Effector memory CD4-positive, alpha-beta T cell (primary cell): ENCODE results near the gene SLC22A23.

Experiments
- DNase-seq, 3 donors: peaks; one replicate each; pipeline ENCODE4 v3.0.0-alpha.2; 2020
- H3K27ac ChIP-seq: 2 replicates; pipeline ENCODE4 v1.7.0; 2013; ENCODE audit warnings: mild to moderate bottlenecking, low read length, moderate library complexity; ENCODE audit not compliant: insufficient read depth, poor library complexity, severe bottlenecking
- H3K27me3 ChIP-seq: replicated peaks from 2 replicates; pipeline ENCODE4 v1.7.0; 2013; ENCODE audit warnings: mild to moderate bottlenecking, low read length; ENCODE audit not compliant: insufficient read depth, control insufficient read depth, poor library complexity, severe bottlenecking
- H3K36me3 ChIP-seq: 2 replicates; pipeline ENCODE4 v1.7.0; 2013; ENCODE audit warnings: mild to moderate bottlenecking, low read length, moderate library complexity; ENCODE audit not compliant: control insufficient read depth, insufficient read depth
- H3K4me1 ChIP-seq: 2 replicates; pipeline ENCODE4 v1.7.0; 2013; ENCODE audit warnings: low read length, mild to moderate bottlenecking; ENCODE audit not compliant: control insufficient read depth, insufficient read depth, poor library complexity, severe bottlenecking
- H3K4me3 ChIP-seq: 2 replicates; pipeline ENCODE4 v1.7.0; 2013; ENCODE audit warnings: low read length, low read depth, mild to moderate bottlenecking; ENCODE audit not compliant: insufficient read depth, poor library complexity, severe bottlenecking
- H3K9me3 ChIP-seq: 2 replicates; pipeline ENCODE4 v1.7.0; 2013; ENCODE audit warnings: mild to moderate bottlenecking, low read length, moderate library complexity; ENCODE audit not compliant: control insufficient read depth

Gene SLC22A23

DNA sequence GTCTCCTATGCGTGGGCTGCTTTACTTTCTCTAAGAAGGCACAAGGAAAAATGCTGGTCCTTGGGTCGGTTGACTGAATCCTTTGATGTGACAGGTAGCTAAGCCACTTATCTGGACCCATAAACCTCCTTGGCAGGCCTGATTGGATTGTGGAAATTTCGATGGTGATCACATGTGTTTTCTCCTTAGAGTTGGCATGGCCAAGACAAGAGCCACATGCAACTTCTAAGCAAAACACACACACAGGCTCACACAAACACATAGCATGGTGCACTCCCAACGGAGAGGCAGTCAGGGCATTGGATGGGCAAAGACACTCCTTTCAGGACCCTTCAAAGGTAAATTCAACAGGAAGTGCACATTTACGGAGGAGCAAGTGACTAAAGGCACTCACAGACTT, 102.9 kb downstream of the SLC22A23 start:
- no peak overlapping the region for H3K4me3 ChIP-seq
- no peak for DNase-seq
- no peaks in the 10 kb centered on the region for H3K27me3 ChIP-seq
- H3K36me3 ChIP-seq, result no peaks in the 10 kb centered on the region
- no peak overlapping the region for H3K27ac ChIP-seq
- peaks cover 14% of the 10 kb centered on the region for H3K4me1 ChIP-seq
- no peaks in the 10 kb centered on the region for H3K9me3 ChIP-seq

DNA sequence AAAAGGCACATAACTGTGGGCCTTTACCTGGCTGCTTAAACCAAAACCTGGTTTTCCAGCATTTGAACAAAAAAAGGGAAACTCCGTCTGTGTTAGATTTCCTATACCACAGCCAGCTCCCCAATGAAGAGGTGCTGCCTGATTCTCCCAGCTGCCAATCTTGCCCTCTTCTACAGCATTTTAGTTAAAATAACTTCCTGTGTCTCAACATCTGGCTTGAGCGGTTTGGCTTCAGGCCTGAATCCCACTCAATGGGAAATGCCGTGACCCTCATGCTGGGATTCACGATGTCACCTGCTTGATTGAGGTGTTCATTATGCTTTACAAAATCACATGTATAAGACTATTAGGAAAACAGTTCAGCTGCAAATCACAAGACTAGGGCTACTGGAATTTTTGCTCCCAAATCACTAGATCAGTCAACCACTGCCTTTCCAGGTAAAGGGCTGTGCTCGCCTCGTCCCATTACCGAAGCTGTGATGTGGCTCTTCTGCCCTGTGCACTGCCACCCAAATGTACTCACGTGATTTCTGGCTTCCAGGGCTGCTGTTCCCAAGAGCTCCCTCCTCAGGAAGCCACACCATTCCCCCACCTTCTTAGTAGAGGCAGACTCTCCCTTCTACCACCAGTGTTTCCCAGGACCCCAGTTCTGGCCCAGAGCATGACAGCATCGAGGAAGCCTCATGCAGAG, 103.5 kb downstream of the SLC22A23 start:
- Histone ChIP-seq H3K27me3 (no peaks in the 10 kb centered on the region), H3K36me3 (no peaks in the 10 kb centered on the region)
- no peak for DNase-seq

DNA sequence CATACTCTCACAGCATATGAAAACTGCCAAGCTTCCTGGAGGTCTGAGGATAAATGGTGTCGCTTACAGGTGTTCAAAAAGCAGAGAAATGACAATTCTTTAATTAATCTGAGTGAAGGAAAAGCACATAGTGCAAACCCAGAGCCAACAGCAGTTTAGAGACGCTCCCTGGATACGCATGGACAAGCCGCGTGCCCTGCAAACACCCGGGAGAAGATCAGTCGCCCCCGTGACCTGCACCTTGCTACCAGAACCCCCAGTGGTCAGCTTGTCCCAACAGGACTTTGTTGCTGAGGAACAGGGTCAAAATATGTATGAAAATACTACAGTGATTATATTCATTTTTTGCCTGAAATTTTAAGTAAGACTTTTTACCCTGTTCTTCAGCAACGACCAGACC, 104.2 kb downstream of the SLC22A23 start:
- H3K4me3 ChIP-seq, result no peak overlapping the region
- H3K9me3 ChIP-seq, result no peaks in the 10 kb centered on the region
- H3K27me3 ChIP-seq, result no peaks in the 10 kb centered on the region
- no peaks in the 10 kb centered on the region for H3K36me3 ChIP-seq
- no peak for DNase-seq
- H3K4me1 ChIP-seq, result peaks cover 14% of the 10 kb centered on the region
- no peak overlapping the region for H3K27ac ChIP-seq

More for the DNA sequence above, 103.5 kb downstream of the SLC22A23 start:
- Histone ChIP-seq H3K4me1 (peaks cover 14% of the 10 kb centered on the region), H3K9me3 (no peaks in the 10 kb centered on the region), H3K4me3 (no peak overlapping the region), H3K27ac (no peak overlapping the region)

DNA sequence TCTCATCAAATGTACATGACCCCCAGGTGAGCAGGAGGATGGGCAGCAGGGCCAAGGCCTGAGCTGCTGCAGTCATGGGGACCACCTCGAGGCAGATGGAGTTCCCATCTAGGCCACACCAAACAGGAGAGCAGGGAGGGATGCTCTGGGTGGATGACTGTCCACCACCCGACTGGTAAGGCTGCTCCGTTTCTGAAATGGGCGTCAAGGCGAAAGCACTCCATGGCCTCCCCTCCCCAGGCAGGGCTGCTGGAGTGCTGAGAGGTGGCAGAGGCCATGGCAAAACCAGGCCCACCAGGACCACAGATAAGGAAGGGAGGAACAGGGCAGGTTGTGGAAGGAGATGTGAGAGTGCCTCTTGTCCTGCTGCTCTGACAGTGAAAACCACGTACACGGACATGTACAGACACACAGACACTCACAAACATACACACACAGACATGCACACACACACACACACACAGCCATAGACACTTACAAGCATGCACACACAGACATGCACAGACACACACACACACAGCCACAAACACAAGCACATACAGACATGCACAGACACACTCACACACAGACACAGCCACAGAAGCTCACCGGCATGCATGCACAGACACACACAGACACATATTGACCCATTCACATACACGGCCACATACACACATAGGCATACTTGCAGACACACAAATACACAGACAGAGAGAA, 104.9 kb downstream of the SLC22A23 start:
- Histone ChIP-seq H3K27me3 (no peaks in the 10 kb centered on the region), H3K4me1 (peaks cover 14% of the 10 kb centered on the region), H3K9me3 (no peaks in the 10 kb centered on the region), H3K36me3 (no peaks in the 10 kb centered on the region), H3K4me3 (no peak overlapping the region), H3K27ac (no peak overlapping the region)
- DNase-seq, result no peak

DNA sequence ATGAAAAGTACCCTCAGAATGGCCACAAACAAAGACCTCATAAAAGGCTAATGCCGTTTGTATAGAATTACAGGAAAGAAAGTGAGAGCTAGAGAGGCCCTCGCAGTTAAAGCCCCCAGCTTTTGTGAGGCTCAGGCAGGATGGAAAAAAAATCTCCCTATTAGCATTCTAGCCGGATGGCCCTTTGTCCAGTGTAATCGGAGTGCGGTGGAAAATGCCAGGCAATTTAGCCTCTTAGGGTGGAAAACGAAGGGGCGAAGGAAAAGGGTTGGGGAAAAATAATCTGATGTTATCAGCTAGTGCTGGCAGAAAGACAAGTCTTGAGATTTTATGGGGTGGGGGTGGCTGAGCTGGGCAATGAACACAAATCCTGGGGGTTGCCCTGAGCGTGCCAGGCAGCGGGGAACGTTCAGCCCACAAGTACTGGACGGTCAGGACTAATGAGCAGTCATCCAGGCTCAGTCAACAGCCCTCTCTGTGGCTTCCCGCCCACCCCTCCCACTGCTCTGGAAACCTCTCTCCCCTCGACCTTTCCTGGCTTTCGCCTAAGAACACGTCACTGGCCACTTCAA, 105.7 kb downstream of the SLC22A23 start:
- no peak for DNase-seq
- no peak overlapping the region for H3K27ac ChIP-seq

DNA sequence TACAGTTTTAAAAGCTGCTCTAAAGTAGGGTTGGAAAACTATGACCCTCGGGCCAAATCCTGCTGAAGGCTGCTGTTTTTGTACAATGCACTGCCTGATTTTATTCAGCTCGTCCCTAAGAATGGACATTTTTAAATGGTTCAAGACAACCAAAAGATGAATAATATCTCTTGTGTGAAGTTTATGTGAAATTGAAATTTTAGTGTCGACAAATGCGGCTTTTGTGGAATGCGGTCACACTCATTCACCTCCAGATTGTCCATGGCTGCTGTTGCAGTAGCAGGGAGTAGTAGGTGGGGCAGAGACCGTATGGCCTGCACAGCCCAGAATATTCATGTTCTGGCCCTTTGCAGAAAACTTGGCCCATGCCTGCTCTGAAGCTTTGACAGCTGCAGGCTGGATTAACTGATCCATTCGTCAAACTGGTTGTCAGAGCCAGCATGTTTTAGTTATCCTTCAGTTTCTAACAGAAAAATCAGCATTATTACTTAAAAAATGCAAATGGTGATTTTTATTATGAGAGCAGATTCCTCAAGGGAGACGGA, 106.5 kb downstream of the SLC22A23 start:
- H3K9me3 ChIP-seq, result no peaks in the 10 kb centered on the region
- no peaks in the 10 kb centered on the region for H3K36me3 ChIP-seq
- H3K27me3 ChIP-seq, result no peaks in the 10 kb centered on the region
- no peak overlapping the region for H3K27ac ChIP-seq
- H3K4me1 ChIP-seq, result peaks cover 8% of the 10 kb centered on the region
- no peak for DNase-seq
- no peak overlapping the region for H3K4me3 ChIP-seq

More for the DNA sequence above, 105.7 kb downstream of the SLC22A23 start:
- no peaks in the 10 kb centered on the region for H3K36me3 ChIP-seq
- peaks cover 8% of the 10 kb centered on the region for H3K4me1 ChIP-seq
- H3K27me3 ChIP-seq, result no peaks in the 10 kb centered on the region
- no peaks in the 10 kb centered on the region for H3K9me3 ChIP-seq
- no peak overlapping the region for H3K4me3 ChIP-seq

DNA sequence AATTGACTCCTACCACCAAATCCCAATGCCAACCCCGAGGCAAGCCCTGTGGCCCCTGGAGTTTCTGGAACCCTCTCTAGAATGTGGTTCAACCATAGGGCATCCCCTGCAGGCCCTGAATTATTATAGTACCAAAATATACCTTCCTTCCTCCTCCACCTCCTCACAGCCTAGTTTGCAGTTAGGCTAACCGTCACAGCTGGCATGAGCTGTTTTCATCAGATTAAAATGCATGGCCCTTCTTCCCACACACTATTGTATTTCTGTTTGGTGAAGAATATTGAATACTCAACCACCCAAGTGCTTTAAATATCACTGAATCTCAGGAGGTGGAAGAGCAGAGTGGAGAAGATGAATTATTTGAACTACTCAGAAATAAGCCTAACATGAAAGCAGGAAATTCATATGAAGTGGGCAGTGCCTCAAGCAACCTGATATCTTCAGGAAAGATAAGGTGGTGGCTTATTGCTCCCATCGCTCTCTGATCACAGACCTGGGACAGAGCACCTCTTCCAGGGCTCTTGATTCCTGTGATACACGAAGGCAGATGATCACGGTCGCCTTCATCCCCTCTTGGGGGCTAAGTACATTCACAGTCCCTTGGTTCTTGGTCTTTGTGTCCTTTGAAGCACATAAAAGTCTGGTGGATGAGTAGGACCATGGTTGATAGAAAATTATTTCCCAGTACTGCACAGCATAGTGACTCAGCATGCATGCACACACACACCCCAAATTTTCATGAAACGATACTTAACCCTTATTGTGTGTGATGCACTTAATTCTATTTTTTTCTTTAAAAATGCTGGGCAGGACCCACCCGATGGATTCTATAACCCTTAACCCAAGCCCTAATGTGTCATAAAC, 107.2 kb downstream of the SLC22A23 start:
- DNase-seq, result no peak
- no peak overlapping the region for H3K27ac ChIP-seq

DNA sequence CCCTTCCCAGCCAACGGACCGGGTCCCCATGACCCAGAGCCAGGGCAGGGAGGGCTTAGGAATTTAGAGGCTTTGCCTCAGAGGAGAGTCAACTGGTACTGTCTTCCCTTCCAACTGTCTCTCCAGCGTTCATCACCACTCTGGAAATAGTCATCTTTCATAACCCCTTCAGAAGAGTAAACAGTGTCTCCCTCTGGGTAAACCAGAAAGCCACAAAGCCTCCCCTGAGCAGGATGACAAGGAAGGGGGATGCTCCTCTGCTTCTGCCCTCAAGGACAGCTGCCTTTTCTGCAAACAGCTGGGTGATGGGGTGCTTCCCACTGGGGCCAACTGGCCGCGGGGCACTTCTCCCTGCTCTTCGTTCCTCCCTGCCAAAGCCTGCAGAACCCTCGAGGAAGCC, 108.0 kb downstream of the SLC22A23 start:
- no peaks in the 10 kb centered on the region for H3K36me3 ChIP-seq
- no peak overlapping the region for H3K4me3 ChIP-seq
- DNase-seq, result no peak
- H3K27ac ChIP-seq, result no peak overlapping the region
- H3K4me1 ChIP-seq, result no peaks in the 10 kb centered on the region
- no peaks in the 10 kb centered on the region for H3K9me3 ChIP-seq
- H3K27me3 ChIP-seq, result no peaks in the 10 kb centered on the region

More for the DNA sequence above, 107.2 kb downstream of the SLC22A23 start:
- H3K36me3 ChIP-seq, result no peaks in the 10 kb centered on the region
- H3K4me1 ChIP-seq, result peaks cover 2% of the 10 kb centered on the region
- no peaks in the 10 kb centered on the region for H3K27me3 ChIP-seq
- H3K4me3 ChIP-seq, result no peak overlapping the region
- no peaks in the 10 kb centered on the region for H3K9me3 ChIP-seq

DNA sequence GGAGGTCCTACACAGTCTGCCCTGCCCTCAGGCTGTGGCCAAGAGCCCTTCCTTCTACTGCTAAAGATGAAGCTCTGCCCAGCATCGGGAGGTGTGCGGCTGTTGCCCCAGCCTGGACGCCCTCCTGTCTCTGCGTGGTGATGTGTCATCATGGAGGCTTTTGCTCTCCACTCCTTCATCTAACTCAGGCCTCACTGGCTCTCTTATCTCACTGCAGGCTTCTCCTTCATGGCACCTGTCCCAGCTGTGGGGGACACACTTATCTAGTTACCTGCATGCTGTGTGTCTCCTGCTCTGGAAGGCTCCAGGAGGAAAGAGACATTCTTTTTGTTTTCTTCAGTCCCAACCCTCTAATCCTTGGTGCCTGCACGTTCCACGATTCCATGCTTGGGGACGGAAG, 109.0 kb downstream of the SLC22A23 start:
- Histone ChIP-seq H3K27me3 (no peaks in the 10 kb centered on the region), H3K4me3 (no peak overlapping the region), H3K4me1 (no peaks in the 10 kb centered on the region), H3K27ac (no peak overlapping the region), H3K36me3 (no peaks in the 10 kb centered on the region), H3K9me3 (no peaks in the 10 kb centered on the region)
- DNase-seq, result no peak
